ENCODE results near the gene MAML3.

Gene MAML3

DNA sequence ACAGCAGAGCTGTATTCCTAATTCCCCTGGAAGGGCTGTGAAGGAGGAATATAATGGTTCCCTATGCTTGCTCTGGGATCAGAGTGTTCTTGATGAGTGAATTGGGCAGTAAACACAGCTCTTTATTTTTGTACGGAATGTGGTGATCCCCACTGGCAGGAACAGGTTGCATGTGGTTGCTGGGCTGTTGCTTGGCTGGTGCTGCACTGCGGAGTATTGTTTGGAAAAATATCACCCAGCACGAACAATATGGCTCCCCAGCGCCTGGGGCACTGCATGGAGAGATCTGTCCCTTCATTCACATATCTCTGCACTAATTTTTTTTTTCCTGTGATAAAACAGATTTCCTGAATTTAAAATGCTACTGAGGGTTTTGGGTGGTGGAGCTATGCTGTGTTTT, 368.6 kb downstream of the MAML3 start:
- H3K4me3 ChIP-seq (ENCODE audit: control insufficient read depth, low read depth, low read length) = no peak overlapping the region
- TF ChIP-seq CTCF (IDR thresholded peaks at IDR 0.05; ENCODE audit: control insufficient read depth, insufficient read depth, low read depth, low read length, missing control alignments) = no peak
- DNase-seq (ENCODE audit: low read depth) = no peak

DNA sequence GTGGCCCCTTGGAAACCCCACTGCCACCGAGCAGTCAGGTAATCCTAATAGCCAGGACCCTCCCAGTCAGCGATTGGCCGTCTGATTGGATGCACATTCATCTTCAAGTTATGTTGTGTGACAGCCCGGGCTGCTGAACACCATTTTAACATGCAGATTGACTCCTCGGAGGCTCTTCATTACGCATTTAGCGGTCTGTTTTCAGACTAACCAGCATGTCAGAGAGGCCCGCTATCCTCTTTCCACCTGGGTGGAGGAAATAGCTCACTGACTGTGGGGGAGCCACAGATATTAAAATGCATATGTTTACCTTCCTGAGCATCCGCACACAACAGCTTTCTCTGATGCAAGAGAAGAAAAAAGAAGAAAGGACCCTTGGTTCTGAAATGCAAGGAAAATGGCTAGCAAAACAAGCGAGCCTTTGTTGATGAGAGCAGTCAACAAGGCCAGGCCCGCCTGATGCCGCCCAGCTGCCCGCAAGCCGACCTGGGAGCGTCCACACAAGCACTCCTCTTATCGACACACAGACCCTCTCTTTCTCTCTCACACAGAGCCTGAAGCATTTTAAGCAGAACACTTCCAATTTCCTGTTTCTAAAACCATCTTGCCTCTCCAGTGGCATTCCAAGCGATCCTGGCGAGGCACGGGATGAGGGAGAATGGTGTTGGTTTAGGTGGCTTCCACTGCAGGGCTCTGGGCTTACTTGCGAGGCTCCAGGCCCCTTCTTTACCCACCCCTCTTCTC, 370.1 kb downstream of the MAML3 start:
- DNase-seq (ENCODE audit: low read depth) = no peak
- H3K4me3 ChIP-seq (ENCODE audit: control insufficient read depth, low read depth, low read length) = no peak overlapping the region
- no peak for TF ChIP-seq CTCF (IDR thresholded peaks at IDR 0.05; ENCODE audit: control insufficient read depth, insufficient read depth, low read depth, low read length, missing control alignments)

DNA sequence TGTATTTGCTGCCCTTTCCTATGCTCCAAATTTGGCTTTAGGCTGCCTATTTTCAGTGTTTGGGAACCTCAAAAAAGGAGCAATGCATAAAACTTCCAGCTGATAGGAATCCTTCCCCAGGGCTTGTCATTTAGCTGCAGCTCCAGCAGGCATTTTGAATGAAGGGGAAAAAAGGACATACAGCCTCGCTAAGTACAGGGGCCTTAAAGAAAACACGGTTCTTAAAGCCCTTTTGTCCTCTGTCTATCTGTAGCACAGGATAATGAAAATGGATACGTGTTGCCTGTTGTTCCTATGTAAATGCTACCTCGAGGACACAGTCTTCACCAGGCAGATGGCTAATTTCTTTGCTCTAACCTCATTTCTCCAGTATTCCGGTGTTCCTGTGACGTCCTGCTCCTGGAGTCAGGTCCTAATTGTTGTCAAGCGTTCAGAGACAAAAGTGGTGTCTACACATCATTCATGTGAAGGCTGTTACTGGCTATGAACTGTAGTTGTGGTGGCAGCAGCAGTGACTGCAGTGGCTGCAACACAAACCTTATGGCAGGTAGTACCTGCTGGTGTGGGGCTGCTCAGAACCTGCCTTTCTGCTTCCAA, 371.0 kb downstream of the MAML3 start:
- DNase-seq (ENCODE audit: low read depth) = no peak
- H3K4me3 ChIP-seq (ENCODE audit: control insufficient read depth, low read depth, low read length) = no peak overlapping the region
- no peak for TF ChIP-seq CTCF (IDR thresholded peaks at IDR 0.05; ENCODE audit: control insufficient read depth, insufficient read depth, low read depth, low read length, missing control alignments)

DNA sequence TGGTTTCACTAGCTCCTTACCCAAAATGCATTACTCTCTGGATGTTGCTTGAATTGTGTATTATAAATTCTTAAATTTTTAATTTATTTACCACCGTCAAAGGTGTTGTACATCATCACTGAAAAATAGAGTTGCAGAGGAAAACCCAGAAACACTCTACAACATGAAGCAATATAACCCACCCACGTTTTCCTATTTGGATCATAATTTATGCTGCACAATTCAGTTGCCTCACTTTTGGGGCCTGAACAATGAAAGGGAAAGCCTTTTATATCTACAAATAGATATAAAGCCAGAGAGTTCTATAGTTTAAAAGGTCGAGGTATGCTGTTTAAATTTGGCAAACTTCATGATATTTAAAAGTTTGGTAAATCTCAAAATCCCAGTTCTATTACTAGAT, 372.9 kb downstream of the MAML3 start:
- H3K4me3 ChIP-seq (ENCODE audit: control insufficient read depth, low read depth, low read length) = no peak overlapping the region
- no peak for TF ChIP-seq CTCF (IDR thresholded peaks at IDR 0.05; ENCODE audit: control insufficient read depth, insufficient read depth, low read depth, low read length, missing control alignments)
- DNase-seq (ENCODE audit: low read depth) = no peak

DNA sequence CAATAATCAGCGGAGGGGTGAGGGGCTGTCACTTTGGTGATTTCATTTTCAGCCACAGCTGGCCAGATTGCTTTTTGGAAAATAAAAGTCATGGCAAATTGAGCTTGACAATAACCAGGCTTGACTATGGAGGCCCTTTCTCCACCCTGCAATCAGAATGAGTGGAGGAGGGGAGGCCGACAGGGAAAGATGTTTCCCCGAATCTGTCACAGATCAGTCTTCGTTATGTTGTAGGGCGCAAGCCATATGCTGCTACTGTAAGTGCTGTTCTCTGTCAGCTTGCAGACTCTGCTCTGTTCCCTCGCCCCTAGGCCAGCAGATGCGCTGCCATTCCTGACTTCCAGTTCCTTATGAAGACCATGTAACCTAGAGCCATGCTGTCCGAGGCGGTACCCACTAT, 374.3 kb downstream of the MAML3 start:
- no peak for TF ChIP-seq CTCF (IDR thresholded peaks at IDR 0.05; ENCODE audit: control insufficient read depth, insufficient read depth, low read depth, low read length, missing control alignments)
- no peak for DNase-seq (ENCODE audit: low read depth)
- no peak overlapping the region for H3K4me3 ChIP-seq (ENCODE audit: control insufficient read depth, low read depth, low read length)

- no peak overlapping the region for H3K4me3 ChIP-seq (ENCODE audit: control insufficient read depth, low read depth, low read length)
- DNase-seq (ENCODE audit: low read depth) = no peak
- TF ChIP-seq CTCF (IDR thresholded peaks at IDR 0.05; ENCODE audit: control insufficient read depth, insufficient read depth, low read depth, low read length, missing control alignments) = no peak
Observed at GRCh38 chr4:139777757-139778156, 376.2 kb downstream of the MAML3 start.

Data from AG09309 (cell line).